Measurements from ENCODE around the gene ERI3. TPM values are rescaled to one million over a fixed set of nuclear protein-coding genes. Genes with fewer than 3 reads are reported as not detected.

The ERI3 gene
- total RNA-seq, 1 donor, result 50.0 TPM

DNA sequence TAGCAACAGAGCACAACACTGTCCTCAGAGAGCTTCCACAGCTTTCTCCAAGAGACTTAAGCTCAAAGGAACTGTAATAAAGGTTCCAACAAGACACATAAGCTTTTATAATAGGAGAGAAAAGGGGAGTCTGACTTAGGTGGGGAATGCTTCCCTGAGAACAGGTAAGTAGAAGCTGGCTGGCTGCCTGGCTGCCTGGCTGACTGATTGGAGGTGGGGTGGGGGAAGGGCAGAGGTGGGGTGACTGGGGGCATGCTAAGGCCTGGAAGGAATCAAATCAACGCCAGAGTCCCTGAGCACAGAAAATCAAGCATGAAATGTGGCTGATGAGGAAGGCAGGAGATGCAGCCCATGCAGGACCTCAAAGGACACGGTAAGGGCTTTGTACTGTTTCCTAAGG is 96.0 kb downstream of the ERI3 start:
- TF ChIP-seq, protein P1, sequence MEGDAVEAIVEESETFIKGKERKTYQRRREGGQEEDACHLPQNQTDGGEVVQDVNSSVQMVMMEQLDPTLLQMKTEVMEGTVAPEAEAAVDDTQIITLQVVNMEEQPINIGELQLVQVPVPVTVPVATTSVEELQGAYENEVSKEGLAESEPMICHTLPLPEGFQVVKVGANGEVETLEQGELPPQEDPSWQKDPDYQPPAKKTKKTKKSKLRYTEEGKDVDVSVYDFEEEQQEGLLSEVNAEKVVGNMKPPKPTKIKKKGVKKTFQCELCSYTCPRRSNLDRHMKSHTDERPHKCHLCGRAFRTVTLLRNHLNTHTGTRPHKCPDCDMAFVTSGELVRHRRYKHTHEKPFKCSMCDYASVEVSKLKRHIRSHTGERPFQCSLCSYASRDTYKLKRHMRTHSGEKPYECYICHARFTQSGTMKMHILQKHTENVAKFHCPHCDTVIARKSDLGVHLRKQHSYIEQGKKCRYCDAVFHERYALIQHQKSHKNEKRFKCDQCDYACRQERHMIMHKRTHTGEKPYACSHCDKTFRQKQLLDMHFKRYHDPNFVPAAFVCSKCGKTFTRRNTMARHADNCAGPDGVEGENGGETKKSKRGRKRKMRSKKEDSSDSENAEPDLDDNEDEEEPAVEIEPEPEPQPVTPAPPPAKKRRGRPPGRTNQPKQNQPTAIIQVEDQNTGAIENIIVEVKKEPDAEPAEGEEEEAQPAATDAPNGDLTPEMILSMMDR (IDR thresholded peaks at IDR 0.05; ENCODE audit: insufficient read depth, low read length), result no peak
- H3K4me3 ChIP-seq (ENCODE audit: low read depth, low read length), result no peak overlapping the region
- no peak for DNase-seq (ENCODE audit: low read depth)

DNA sequence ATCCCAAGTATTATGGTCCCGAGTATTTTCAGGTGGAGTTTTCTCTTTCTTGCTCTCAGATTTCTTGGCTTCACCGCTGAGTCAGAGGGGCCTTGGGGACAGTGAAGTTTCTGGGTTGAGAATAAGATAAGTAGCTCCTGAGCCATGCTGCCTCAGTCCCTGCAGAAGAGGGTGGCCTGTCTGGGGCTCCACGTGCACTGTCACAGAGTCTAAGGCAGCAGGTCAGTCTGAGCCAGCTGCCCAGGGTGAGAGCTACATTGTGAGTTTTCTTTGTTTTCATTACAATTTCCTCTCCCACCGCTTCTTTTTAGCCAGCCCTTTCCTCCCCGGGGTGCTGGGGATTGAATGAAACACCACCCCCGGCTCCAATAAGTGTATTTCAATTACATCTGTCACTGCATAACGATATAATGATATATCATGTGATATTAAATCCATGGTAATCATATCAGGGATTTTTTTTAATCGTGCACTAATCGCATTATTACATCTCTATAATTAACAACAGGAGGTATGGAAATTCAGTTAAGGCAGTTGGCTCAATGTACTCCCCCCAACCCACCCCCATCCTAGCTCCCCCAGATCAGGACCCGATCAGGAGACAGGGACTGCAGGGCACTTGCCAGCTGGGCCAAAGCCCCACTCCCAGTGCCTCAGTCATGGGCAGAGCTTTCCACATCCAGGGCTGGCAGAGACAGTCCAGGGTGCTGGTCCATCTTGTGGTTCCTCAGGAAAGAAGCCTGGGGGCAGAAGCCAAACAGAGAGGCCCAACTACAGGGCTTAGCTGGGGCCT is 98.1 kb downstream of the ERI3 start:
- no peak overlapping the region for H3K4me3 ChIP-seq (ENCODE audit: low read depth, low read length)
- TF ChIP-seq, protein P1 (IDR thresholded peaks at IDR 0.05; ENCODE audit: insufficient read depth, low read length), result no peak
- DNase-seq (ENCODE audit: low read depth), result no peak

DNA sequence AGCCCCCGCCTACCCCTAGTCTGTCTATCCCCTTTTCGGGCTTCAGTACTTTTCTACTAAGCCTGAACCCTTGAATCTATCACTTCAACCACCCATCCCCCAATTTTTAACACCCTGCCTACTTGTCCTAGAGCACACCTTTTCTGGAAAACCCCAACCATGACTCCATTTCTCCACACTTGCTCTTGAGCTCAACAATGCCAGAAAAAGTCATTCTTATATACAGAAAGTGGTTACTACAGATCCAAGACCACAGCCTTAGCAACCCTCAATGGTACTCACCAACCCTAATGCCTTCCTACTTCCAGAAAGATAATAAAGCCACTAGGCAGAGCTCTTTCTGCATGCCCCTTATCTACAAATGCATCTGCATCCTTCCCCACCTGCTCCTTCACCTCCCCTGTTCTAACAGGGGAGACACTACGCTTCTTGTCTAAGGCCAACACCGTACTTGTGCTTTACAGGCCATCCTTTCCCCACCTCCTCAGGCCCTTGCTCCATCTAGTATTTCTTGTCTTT is 100.6 kb downstream of the ERI3 start:
- H3K4me3 ChIP-seq (ENCODE audit: low read depth, low read length), result no peak overlapping the region
- DNase-seq (ENCODE audit: low read depth), result no peak
- TF ChIP-seq, protein P1 (IDR thresholded peaks at IDR 0.05; ENCODE audit: insufficient read depth, low read length), result no peak

DNA sequence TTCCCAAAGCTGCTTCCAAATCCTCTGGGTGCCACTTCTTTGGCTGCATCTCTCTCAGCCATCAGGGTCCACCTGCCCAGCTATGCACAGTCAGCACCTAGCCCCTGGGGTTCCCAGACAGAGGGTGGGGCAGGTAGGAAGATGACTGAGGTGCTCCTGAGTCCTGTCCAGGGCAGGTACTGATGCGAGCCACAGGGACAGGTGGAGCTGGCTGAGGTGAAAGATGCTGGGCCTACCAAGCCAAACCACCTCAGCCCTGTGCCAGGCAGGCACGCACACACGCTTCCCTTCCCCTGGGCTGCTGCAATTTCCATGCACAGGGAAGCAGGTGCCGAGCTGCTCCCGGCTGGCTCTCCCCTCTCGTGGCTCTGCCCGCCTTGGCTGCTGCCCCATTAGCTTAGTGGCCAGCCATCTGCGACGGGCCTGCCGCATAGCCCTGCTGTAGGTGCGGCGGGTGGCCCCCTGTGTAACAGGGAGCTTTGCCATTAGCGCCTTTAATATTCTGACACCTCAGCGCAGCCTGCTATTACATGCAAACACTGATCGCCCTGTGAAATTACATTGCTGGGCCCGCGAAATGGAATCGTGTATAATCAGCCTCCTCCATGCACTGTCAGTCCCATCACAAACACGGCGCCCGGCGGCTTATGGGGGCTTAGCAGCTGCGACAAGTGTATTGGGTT is 102.9 kb downstream of the ERI3 start:
- TF ChIP-seq, protein P1 (IDR thresholded peaks at IDR 0.05; ENCODE audit: insufficient read depth, low read length), result no peak

DNA sequence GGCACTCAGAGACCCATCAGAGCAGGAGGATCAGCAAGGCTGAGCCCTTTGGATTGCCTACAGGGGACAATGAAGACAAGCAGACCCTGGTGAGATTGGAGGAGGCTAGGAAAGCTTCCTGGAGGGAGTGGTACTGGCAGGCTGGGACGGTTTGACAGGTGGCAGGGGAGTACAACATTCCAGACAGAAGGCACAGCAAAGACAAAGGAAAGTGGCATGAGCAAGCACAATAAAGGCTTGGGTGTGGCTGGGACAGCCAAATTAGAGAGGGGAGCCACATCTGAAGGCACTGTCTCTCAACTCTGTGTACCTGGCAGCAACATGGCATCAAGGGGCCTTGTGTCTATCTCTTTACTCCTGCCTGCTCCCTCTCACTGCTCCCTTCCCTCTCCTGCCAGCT is 103.6 kb downstream of the ERI3 start:
- DNase-seq (ENCODE audit: low read depth), result no peak
- TF ChIP-seq, protein P1 (IDR thresholded peaks at IDR 0.05; ENCODE audit: insufficient read depth, low read length), result no peak
- H3K4me3 ChIP-seq (ENCODE audit: low read depth, low read length), result no peak overlapping the region

More for the DNA sequence above, 102.9 kb downstream of the ERI3 start:
- H3K4me3 ChIP-seq (ENCODE audit: low read depth, low read length), result no peak overlapping the region
- no peak for DNase-seq (ENCODE audit: low read depth)

DNA sequence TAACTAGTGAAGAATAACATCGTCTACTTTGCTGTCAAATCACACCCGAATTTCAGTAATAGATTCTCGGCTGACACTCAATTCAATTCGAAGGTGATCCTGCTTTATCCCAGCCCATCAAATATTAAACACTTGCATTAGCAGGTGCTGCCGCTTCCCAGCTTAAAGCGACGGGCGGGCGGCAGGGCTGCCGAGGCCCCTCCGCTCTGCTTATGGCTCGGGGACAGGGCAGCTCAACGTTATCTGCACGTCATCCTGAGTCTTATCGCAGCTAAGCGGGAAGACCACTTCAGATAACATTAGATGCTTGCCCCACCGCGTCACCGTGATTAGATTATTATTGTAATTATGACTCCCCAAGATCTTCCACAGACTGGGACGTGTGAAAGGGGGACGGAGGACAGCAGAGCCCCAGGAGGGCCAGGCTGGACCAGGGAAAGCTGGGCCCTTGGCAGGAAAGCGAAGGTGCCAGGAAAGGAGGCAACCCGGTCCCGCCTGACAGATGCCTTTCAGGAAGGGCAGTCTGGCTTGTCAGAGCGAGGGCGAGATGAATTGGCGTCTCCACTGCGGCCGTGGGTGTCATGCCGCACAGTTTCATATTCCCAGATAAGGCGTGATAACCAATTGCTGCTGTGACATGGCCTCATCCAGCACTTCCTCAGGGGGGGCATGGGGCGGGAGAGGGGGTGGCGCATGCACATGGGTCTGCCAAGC is 104.8 kb downstream of the ERI3 start:
- no peak for DNase-seq (ENCODE audit: low read depth)
- no peak overlapping the region for H3K4me3 ChIP-seq (ENCODE audit: low read depth, low read length)
- TF ChIP-seq, protein P1 (IDR thresholded peaks at IDR 0.05; ENCODE audit: insufficient read depth, low read length), result no peak
